ENCODE results near the gene CASP10.

Gene CASP10

GRCh38 chr2:201156036-201156435 lies 26.9 kb upstream of the CASP10 start:
- no peak overlapping the region for H3K4me3 ChIP-seq
- intact Hi-C loops (cut with DNase I; ENCODE audit: low total_unique reads): no loop called here
- H3K27me3 ChIP-seq: no peaks in the 10 kb centered on the region
- no peaks in the 10 kb centered on the region for H3K9me3 ChIP-seq
- peaks cover 75 to 94% (median 81%) of the 10 kb centered on the region in 3 donors for H3K36me3 ChIP-seq
- H3K4me1 ChIP-seq: peaks cover 0 to 29% (median 10%) of the 10 kb centered on the region in 4 donors
- TF ChIP-seq CTCF (IDR thresholded peaks at IDR 0.05): no peak
- H3K27ac ChIP-seq: no peak overlapping the region
- no peak for DNase-seq

GRCh38 chr2:201156640-201157039 lies 26.3 kb upstream of the CASP10 start:
- intact Hi-C loops (cut with DNase I; ENCODE audit: low total_unique reads): no loop called here

GRCh38 chr2:201157694-201158093 lies 25.2 kb upstream of the CASP10 start:
- peaks cover 83 to 100% (median 92%) of the 10 kb centered on the region in 3 donors for H3K36me3 ChIP-seq
- TF ChIP-seq CTCF (IDR thresholded peaks at IDR 0.05): no peak
- peak overlapping the region in 1 of 2 donors; percentile 0 for H3K27ac ChIP-seq
- intact Hi-C loops (cut with DNase I; ENCODE audit: low total_unique reads): no loop called here
- no peak overlapping the region for H3K4me3 ChIP-seq
- peaks cover 0 to 14% (median 2%) of the 10 kb centered on the region in 4 donors for H3K4me1 ChIP-seq
- H3K9me3 ChIP-seq: no peaks in the 10 kb centered on the region
- H3K27me3 ChIP-seq: no peaks in the 10 kb centered on the region
- DNase-seq: no peak

More at GRCh38 chr2:201156640-201157039, 26.3 kb upstream of the CASP10 start:
- H3K9me3 ChIP-seq: no peaks in the 10 kb centered on the region
- TF ChIP-seq CTCF (IDR thresholded peaks at IDR 0.05): no peak
- peaks cover 0 to 23% (median 6%) of the 10 kb centered on the region in 4 donors for H3K4me1 ChIP-seq
- H3K36me3 ChIP-seq: peaks cover 79 to 99% (median 87%) of the 10 kb centered on the region in 3 donors
- no peaks in the 10 kb centered on the region for H3K27me3 ChIP-seq
- H3K27ac ChIP-seq: no peak overlapping the region
- H3K4me3 ChIP-seq: no peak overlapping the region
- DNase-seq: no peak

- peak; percentile 71 to 78 for DNase-seq
- intact Hi-C loops (cut with DNase I; ENCODE audit: low total_unique reads): no loop called here
- peak; percentile 15 to 37 for TF ChIP-seq CTCF (IDR thresholded peaks at IDR 0.05)
- H3K36me3 ChIP-seq: peaks cover 83 to 100% (median 92%) of the 10 kb centered on the region in 3 donors
- H3K9me3 ChIP-seq: no peaks in the 10 kb centered on the region
- H3K27ac ChIP-seq: peak overlapping the region in 1 of 2 donors; percentile 0
- H3K4me3 ChIP-seq: no peak overlapping the region
- no peaks in the 10 kb centered on the region for H3K27me3 ChIP-seq
- H3K4me1 ChIP-seq: peaks cover 0 to 14% (median 2%) of the 10 kb centered on the region in 4 donors
Observed at GRCh38 chr2:201158111-201158929, 24.6 kb upstream of the CASP10 start.

- no peak for DNase-seq
- Histone ChIP-seq H3K9me3 (peaks cover 0 to 3% (median 3%) of the 10 kb centered on the region in 3 donors), H3K27ac (no peak overlapping the region), H3K27me3 (no peaks in the 10 kb centered on the region), H3K36me3 (peaks cover 69 to 88% (median 86%) of the 10 kb centered on the region in 3 donors), H3K4me3 (no peak overlapping the region), H3K4me1 (no peaks in the 10 kb centered on the region)
- TF ChIP-seq CTCF (IDR thresholded peaks at IDR 0.05): no peak
- intact Hi-C loops (cut with DNase I; ENCODE audit: low total_unique reads): no loop called here
Observed at GRCh38 chr2:201164166-201164565, 18.8 kb upstream of the CASP10 start.
